ENCODE data around the gene KMT2A. TPM values are rescaled to one million over a fixed set of nuclear protein-coding genes. Genes with fewer than 3 reads are reported as not detected.

KMT2A gene
- total RNA-seq, 1 experiment from 2014 or later: 52.0 TPM

- H3K27ac Mint-ChIP-seq (ENCODE audit: low read depth, unreplicated experiment): no peak overlapping the region
- BruUV-seq (replicated peaks): no TSS peak
These were observed 86.3 kb downstream of the KMT2A start for GRCh38 chr11:118522571-118523072.

GRCh38 chr11:118524356-118524755, 88.1 kb downstream of the KMT2A start:
- ChIA-PET CTCF (interaction anchor here (0.7 to 1.0 kb wide), 3 partner anchors 14 to 353 kb away, joined by 4 read pairs; no protein-coding TSS in a partner anchor), POLR2A (no interaction called here)
- H3K27ac Mint-ChIP-seq (ENCODE audit: low read depth, unreplicated experiment): no peak overlapping the region

More at GRCh38 chr11:118522571-118523072, 86.3 kb downstream of the KMT2A start:
- Mint-ChIP-seq H3K4me3 (ENCODE audit: unreplicated experiment) (no peak overlapping the region), H3K4me1 (ENCODE audit: insufficient read depth, unreplicated experiment) (no peaks in the 10 kb centered on the region), H3K36me3 (ENCODE audit: insufficient read depth, unreplicated experiment) (peaks cover 75% of the 10 kb centered on the region), H3K9me3 (ENCODE audit: unreplicated experiment) (no peaks in the 10 kb centered on the region), H3K27me3 (ENCODE audit: insufficient read depth, unreplicated experiment) (no peaks in the 10 kb centered on the region)
- CTCF ChIA-PET: interaction anchor here (0.7 kb wide), 1 partner anchor 12 kb away, joined by 3 read pairs; no protein-coding TSS in a partner anchor
- intact Hi-C loops (cut with micrococcal nuclease): no loop called here
- peak; percentile 30 for TF ChIP-seq CTCF (IDR thresholded peaks at IDR 0.05; ENCODE audit: unreplicated experiment)
- POLR2A ChIA-PET: no interaction called here
- peak; percentile 29 for DNase-seq (ENCODE audit: unreplicated experiment)

GRCh38 chr11:118524757-118525470, 88.6 kb downstream of the KMT2A start:
- Mint-ChIP-seq H3K4me3 (ENCODE audit: unreplicated experiment) (no peak overlapping the region), H3K27ac (ENCODE audit: low read depth, unreplicated experiment) (no peak overlapping the region), H3K36me3 (ENCODE audit: insufficient read depth, unreplicated experiment) (peaks cover 64% of the 10 kb centered on the region), H3K4me1 (ENCODE audit: insufficient read depth, unreplicated experiment) (no peaks in the 10 kb centered on the region), H3K9me3 (ENCODE audit: unreplicated experiment) (no peaks in the 10 kb centered on the region), H3K27me3 (ENCODE audit: insufficient read depth, unreplicated experiment) (no peaks in the 10 kb centered on the region)
- TF ChIP-seq CTCF (IDR thresholded peaks at IDR 0.05; ENCODE audit: unreplicated experiment): no peak
- ChIA-PET POLR2A (no interaction called here), CTCF (interaction anchor here (0.7 to 1.0 kb wide), 3 partner anchors 14 to 354 kb away, joined by 4 read pairs; no protein-coding TSS in a partner anchor)
- no TSS peak for BruUV-seq (replicated peaks)
- intact Hi-C loops (cut with micrococcal nuclease): no loop called here
- DNase-seq (ENCODE audit: unreplicated experiment): no peak

More at GRCh38 chr11:118524356-118524755, 88.1 kb downstream of the KMT2A start:
- no peaks in the 10 kb centered on the region for H3K9me3 Mint-ChIP-seq (ENCODE audit: unreplicated experiment)
- no peak overlapping the region for H3K4me3 Mint-ChIP-seq (ENCODE audit: unreplicated experiment)
- no peak for TF ChIP-seq CTCF (IDR thresholded peaks at IDR 0.05; ENCODE audit: unreplicated experiment)
- no TSS peak for BruUV-seq (replicated peaks)
- intact Hi-C loops (cut with micrococcal nuclease): no loop called here
- no peak for DNase-seq (ENCODE audit: unreplicated experiment)
- H3K36me3 Mint-ChIP-seq (ENCODE audit: insufficient read depth, unreplicated experiment): peaks cover 69% of the 10 kb centered on the region
- no peaks in the 10 kb centered on the region for H3K4me1 Mint-ChIP-seq (ENCODE audit: insufficient read depth, unreplicated experiment)
- H3K27me3 Mint-ChIP-seq (ENCODE audit: insufficient read depth, unreplicated experiment): no peaks in the 10 kb centered on the region

GRCh38 chr11:118526688-118527087, 90.4 kb downstream of the KMT2A start:
- no peaks in the 10 kb centered on the region for H3K27me3 Mint-ChIP-seq (ENCODE audit: insufficient read depth, unreplicated experiment)
- DNase-seq (ENCODE audit: unreplicated experiment): no peak
- H3K4me1 Mint-ChIP-seq (ENCODE audit: insufficient read depth, unreplicated experiment): no peaks in the 10 kb centered on the region
- no peaks in the 10 kb centered on the region for H3K9me3 Mint-ChIP-seq (ENCODE audit: unreplicated experiment)
- intact Hi-C loops (cut with micrococcal nuclease): no loop called here
- H3K4me3 Mint-ChIP-seq (ENCODE audit: unreplicated experiment): no peak overlapping the region
- ChIA-PET CTCF (interaction anchor here (0.5 to 1.0 kb wide), 3 partner anchors 11 to 35 kb away, joined by 3 read pairs; no protein-coding TSS in a partner anchor), POLR2A (interaction anchor here (0.7 kb wide), 1 partner anchor 12 kb away, joined by 3 read pairs; no protein-coding TSS in a partner anchor)
- no peak for TF ChIP-seq CTCF (IDR thresholded peaks at IDR 0.05; ENCODE audit: unreplicated experiment)
- H3K36me3 Mint-ChIP-seq (ENCODE audit: insufficient read depth, unreplicated experiment): peaks cover 46% of the 10 kb centered on the region
- no peak overlapping the region for H3K27ac Mint-ChIP-seq (ENCODE audit: low read depth, unreplicated experiment)
- no TSS peak for BruUV-seq (replicated peaks)

Measured in MCF 10A (cell line).